ENCODE measurements around the gene C19orf47.

DNA sequence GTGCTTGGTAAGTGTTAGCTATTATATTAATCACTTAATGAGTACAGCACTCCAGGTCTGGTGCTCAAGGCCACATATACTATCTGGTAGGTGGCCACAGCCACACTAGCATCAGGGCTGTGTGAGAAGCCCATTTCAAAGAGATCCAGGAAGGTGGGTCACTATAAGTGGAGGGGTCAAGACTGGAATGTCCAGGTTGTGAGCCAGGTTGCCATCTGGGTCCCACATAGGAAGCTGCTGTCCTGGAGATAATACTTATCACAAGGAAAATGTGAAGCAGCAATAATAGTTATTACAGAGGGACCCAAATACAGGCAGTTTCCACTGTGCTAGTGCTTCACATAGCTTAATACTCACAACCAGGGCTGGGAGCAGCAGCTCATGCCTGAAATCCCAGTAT, 13.1 kb downstream of the C19orf47 start:
- TF ChIP-seq, protein P1, sequence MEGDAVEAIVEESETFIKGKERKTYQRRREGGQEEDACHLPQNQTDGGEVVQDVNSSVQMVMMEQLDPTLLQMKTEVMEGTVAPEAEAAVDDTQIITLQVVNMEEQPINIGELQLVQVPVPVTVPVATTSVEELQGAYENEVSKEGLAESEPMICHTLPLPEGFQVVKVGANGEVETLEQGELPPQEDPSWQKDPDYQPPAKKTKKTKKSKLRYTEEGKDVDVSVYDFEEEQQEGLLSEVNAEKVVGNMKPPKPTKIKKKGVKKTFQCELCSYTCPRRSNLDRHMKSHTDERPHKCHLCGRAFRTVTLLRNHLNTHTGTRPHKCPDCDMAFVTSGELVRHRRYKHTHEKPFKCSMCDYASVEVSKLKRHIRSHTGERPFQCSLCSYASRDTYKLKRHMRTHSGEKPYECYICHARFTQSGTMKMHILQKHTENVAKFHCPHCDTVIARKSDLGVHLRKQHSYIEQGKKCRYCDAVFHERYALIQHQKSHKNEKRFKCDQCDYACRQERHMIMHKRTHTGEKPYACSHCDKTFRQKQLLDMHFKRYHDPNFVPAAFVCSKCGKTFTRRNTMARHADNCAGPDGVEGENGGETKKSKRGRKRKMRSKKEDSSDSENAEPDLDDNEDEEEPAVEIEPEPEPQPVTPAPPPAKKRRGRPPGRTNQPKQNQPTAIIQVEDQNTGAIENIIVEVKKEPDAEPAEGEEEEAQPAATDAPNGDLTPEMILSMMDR (IDR thresholded peaks at IDR 0.05): no peak
- TF ChIP-seq POLR2A (IDR thresholded peaks at IDR 0.05): no peak

Measured in esophagus squamous epithelium (tissue), 4 donors.